HG02852 (cell line): Measurements from ENCODE around the gene CLCNKB.
"Not testable (repeated sequence)": the region's sequence is repeated elsewhere in the genome, so short reads cannot be mapped to it uniquely, and the experiment has no call there.

ENCODE experiments used
- ATAC-seq: cut with Tn5 transposase; IDR thresholded peaks from one replicate; pipeline ENCODE4 v1.9.1; 2021; ENCODE audit warnings: mild to moderate bottlenecking, moderate library complexity; ENCODE audit not compliant: unreplicated experiment

The CLCNKB gene

DNA sequence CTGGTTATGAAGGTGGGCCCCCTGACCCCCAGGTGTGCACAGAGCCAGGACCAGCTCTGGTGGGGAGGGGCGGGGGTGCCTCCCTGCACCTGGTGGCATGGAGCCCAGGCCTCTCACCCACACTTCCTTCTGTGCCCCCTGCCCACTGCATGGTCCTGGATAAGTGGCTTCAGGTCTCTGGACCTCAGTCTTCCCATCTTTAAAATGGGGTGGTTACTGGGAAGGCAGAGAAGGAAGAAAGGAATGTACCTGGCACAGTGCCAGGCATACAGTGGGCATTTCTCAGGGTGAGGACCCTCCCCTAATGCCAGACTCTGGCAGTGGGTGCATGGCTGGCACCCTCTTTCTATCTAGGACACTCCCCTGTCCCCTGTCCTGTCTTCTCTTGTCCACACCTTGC is 14.3 kb upstream of the CLCNKB start:
- ATAC-seq, result no peak

DNA sequence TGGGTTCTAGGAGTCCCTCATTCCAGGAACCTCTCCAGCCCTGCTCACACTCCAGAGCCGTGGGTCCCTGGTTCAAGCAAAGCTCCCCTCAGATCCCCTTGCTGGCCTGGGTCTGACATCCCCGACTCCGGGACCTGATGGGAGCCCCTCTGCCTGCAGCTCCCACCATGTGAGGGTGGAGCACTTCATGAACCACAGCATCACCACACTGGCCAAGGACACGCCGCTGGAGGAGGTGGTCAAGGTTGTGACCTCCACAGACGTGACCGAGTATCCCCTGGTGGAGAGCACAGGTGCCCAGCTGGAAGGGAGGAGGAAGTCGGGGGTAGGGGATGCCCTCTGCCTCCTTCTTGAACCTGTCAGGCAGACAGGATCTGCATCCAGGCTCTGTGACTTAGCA is 12.0 kb upstream of the CLCNKB start:
- no peak for ATAC-seq

GRCh38 chr1:16032388-16033102 is 11.0 kb upstream of the CLCNKB start:
- no peak for ATAC-seq

GRCh38 chr1:16033103-16033632 is 10.4 kb upstream of the CLCNKB start:
- not testable (repeated sequence) for ATAC-seq

- ATAC-seq, result not testable (repeated sequence)
Observed at GRCh38 chr1:16036461-16036860, 7.1 kb upstream of the CLCNKB start.

- no peak for ATAC-seq
Observed at GRCh38 chr1:16038620-16038912, 5.0 kb upstream of the CLCNKB start.

- ATAC-seq, result not testable (repeated sequence)
Observed at GRCh38 chr1:16039871-16040270, 3.7 kb upstream of the CLCNKB start.

DNA sequence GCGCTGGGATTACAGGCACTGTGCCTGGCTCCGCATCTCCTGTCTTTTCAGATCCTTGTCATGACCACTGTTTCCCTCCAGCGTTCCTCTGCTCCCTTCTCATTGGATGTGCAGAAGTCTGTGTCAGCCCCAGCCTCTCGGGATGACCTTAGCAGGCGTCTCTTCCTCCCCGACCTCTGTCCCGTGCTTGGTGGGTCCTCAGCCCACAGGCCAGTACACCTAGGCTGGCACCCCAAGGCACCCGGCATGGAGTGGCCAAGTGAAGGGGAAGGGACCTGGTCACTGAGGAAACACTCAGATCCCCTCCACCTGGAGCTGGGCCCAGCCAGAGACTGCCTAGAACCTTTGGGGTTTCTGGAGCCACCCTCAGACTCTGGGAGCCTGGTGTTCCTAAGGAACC is 2.4 kb upstream of the CLCNKB start:
- no peak for ATAC-seq

GRCh38 chr1:16042096-16042495 is 1.5 kb upstream of the CLCNKB start:
- no peak for ATAC-seq

DNA sequence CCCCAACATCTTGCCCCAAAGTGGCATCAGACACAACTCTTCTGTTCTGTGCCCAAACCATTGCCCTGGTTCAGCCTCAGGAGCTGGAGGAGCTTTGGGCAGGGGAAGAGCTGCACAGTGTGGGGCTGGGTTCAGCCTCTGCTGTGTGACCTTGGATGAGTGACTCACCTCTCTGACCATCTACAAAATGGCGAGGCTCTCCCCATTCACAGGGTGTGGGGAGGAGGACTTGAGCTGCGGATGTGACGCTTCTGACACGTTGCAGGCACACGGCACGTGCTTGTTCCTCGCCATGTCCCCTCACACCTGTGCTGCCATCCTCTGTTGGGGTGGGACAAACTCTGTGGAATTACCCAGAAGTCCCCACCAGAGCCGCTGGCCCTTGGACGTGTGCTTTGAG is 928 bp upstream of the CLCNKB start:
- ATAC-seq, result not testable (repeated sequence)

- ATAC-seq, result no peak
Observed at GRCh38 chr1:16043950-16044349, 368 bp downstream of the CLCNKB start.

DNA sequence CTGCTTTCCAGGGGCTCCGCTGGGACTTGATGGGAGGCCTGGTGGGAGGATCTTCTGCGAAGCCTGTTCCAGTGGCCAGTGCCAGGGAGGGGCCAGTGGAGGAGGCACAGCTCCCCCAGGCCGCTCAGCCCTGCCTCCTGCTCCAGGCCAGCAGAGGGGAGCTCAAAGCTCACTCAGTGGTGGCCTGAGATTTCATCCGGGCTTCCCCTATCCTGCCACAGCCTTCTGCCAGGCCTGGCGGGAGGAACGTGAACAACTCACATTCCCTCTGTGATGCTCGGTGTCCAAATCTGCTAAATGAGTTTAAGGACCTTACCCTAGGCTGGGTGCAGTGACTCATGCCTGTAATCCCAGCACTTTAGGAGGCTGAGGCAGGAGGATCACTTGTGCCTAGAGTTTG is 3.3 kb downstream of the CLCNKB start:
- ATAC-seq, result no peak

DNA sequence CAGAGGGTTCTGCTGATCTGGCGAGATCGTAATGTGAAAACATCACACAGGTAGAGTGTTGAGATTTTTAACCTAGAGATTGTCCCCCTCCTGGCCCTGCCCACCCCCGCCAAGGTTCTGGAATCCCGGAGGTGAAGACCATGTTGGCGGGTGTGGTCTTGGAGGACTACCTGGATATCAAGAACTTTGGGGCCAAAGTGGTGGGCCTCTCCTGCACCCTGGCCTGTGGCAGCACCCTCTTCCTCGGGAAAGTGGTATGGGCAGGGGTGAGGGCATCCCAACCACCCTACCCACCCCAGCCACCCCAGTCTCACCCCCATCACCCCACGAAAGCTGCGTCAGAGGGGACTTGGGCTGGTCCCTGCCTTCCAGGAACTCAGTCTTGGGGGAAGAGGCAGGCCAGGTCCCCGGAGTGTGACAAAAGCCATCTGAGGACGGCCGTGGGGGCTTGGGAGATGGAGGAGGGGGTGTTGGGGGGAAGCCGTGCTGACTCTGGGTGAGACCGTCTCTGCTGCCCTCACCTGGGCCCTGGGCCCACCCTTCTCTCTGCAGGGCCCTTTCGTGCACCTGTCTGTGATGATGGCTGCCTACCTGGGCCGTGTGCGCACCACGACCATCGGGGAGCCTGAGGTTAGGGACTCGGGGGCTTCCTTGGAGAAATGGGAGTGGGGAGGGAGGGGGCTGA is 4.4 kb downstream of the CLCNKB start:
- no peak for ATAC-seq

DNA sequence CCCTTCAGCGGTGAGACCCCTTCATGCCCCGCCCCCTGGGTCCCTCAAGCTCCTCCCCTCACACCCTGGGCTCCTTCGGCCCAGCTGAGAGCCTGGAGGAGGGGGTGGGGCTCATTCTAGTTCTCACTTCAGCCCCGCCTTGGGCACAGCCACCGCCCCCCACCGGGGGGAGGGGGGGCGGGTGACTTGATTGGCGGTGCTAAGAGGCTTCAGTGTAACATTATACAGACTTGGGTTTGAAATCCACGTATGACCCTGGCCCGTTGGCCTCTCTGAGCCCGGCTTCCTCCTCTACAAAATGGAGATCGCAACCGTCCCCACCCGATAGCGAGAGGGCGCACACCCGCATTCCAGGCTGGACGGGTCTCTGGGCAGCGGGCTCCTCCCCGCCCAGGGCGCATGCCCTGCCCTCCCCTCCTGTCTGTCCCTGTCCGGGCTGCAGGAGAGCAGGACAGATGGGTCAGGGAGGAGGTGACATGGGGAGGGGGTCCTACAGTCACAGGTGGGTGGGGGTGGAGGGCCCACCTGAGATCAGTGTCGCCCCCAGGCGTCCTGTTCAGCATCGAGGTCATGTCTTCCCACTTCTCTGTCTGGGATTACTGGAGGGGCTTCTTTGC is 5.1 kb downstream of the CLCNKB start:
- no peak for ATAC-seq

DNA sequence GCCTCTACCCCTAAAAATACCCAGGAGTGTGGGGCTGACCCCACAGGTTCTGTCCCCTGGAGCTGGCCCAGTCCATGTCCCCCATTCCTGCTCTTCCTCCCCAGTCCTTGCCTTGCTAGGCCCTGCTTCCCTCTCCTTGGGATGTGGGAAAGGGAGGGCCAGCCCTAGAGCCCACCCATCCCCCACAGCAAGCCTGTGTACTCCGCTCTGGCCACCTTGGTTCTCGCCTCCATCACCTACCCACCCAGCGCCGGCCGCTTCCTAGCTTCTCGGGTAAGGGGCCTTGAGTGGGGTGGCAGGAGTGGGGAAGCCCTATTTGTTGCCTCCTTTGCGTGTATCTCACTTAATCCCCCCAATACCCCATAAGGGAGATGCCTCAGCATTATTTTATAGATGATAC is 6.7 kb downstream of the CLCNKB start:
- ATAC-seq, result no peak

DNA sequence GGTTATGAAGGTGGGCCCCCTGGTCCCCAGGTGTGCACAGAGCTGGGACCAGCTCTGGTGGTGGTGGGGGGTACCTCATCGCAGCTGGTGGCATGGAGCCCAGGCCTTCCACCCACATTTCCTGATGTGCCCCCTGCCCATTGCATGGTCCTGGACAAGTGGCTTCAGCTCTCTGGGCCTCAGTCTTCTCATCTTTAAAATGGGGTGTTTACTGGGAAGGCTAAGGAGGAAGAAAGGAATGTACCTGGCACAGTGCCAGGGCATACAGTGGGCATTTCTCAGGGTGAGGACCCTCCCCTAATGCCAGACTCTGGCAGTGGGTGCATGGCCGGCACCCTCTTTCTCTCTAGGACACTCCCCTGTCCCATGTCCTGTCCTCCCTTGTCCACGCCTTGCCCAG is 7.5 kb downstream of the CLCNKB start:
- no peak for ATAC-seq

DNA sequence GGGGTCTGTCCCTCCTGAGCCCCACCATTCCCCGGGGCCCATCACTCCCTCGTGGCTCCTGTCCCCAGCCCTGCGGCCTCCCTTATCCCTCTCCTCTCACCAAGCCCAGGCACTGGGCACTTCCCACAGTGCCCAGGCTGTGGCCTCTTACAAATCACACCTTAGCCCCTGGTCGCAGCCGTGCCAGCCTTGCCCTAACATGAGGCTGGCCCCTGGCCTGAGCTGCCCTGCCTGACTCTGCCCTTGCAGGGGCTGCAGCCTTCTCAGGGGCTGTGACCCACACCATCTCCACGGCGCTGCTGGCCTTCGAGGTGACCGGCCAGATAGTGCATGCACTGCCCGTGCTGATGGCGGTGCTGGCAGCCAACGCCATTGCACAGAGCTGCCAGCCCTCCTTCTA is 8.4 kb downstream of the CLCNKB start:
- ATAC-seq, result not testable (repeated sequence)

- ATAC-seq, result no peak
Observed at GRCh38 chr1:16053781-16054502, 10.4 kb downstream of the CLCNKB start.

GRCh38 chr1:16054598-16055540 is 11.3 kb downstream of the CLCNKB start:
- no peak for ATAC-seq
